ENCODE data around the gene IL1RL2.

DNA sequence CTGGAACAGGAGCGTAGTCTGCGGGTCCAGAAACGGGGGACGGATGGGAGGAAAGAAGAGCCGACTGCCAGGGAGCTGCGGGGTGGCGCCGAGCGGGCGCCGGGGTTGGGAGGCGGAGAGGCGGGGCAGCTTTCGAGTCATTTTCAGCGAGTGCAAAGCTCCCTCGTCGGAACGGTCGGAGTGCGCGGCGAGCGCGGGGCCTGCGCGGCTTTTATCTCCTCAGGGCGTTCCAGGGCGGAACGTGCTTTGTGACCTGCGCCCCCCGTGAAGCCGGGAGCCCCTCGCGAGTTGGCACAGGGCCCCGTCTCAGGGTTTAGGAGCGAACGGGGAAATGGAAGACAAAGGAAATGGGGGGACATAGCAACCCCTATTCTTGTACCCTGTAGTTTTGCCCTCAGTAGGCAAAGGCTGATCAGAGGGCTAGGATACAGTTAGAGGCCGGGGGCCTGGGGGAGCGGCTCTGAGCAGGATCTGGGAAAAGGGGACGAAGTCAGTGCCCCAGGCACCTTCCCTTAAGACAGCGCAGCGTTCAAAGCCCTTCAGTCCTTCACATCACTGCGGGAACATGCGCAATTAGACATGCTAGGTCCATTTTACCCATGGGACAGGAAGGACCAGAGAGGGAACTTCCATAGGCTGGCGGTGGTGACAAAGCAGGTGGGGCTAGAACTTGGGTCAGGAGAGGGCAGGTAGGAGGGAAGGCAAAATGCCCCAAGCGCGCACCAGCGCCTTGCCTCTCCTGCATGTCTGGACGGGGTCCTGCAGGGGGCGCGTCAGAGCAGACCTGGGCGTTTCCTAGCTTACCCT is 64.4 kb downstream of the IL1RL2 start:
- TF ChIP-seq, protein P1, sequence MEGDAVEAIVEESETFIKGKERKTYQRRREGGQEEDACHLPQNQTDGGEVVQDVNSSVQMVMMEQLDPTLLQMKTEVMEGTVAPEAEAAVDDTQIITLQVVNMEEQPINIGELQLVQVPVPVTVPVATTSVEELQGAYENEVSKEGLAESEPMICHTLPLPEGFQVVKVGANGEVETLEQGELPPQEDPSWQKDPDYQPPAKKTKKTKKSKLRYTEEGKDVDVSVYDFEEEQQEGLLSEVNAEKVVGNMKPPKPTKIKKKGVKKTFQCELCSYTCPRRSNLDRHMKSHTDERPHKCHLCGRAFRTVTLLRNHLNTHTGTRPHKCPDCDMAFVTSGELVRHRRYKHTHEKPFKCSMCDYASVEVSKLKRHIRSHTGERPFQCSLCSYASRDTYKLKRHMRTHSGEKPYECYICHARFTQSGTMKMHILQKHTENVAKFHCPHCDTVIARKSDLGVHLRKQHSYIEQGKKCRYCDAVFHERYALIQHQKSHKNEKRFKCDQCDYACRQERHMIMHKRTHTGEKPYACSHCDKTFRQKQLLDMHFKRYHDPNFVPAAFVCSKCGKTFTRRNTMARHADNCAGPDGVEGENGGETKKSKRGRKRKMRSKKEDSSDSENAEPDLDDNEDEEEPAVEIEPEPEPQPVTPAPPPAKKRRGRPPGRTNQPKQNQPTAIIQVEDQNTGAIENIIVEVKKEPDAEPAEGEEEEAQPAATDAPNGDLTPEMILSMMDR (conservative IDR thresholded peaks at IDR 0.05; ENCODE audit: low read depth, low read length) = no peak
- no peak for TF ChIP-seq EZH2phosphoT487 (IDR thresholded peaks at IDR 0.05; ENCODE audit: borderline replicate concordance, low read length)

Data from PC-3 (cell line).